GM18519 (cell line): Measurements from ENCODE around the gene ZSCAN12.
"Not testable (repeated sequence)": the region's sequence is repeated elsewhere in the genome, so short reads cannot be mapped to it uniquely, and the experiment has no call there.

Experiments
- ATAC-seq: cut with Tn5 transposase; IDR thresholded peaks from one replicate; pipeline ENCODE4 v1.9.1; 2021; ENCODE audit warnings: mild to moderate bottlenecking, moderate library complexity; ENCODE audit not compliant: unreplicated experiment, low FRiP score

Gene ZSCAN12

DNA sequence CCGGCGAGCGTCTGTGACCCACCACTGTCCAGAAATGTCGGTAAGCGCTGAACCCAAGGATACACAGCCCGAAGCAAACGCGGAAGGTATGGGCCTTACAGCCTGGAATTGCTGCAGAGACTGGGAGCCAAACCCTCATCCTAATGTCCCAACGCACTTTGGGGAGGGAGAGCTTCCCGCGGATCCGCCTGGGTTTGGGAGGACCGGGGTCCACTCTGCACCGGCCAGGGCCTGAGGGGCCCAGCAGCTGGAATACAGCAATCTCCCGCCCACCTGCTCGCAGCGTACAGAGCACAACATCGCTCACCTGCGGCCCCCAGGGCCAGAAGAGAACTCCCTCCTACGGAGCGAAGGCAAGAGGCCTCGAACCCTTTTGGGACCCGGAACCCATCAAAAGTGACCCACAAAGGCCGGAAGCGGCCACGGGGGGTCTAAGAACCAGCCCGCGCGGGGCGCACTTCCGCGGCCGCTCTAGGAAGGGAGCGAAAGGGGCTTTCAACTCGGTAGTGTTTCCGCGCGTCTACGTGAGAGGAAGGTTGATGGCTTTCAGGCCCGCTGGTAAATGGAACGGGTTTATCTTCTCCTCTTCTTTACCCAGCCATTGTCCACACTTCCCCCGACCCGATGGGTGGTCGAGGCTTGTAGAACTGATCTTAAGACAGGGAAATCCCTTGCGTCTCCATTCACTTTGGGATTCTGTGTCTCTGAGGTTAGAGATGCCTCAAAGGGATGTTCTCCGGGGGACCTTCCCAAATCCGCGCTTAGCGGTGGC lies at the start of gene ZSCAN12:
Gene ZSCAN12, minus strand, starts transcription at position 398 of the 772 bp plus-strand sequence. CDS start 1,342 bp downstream, outside the sequence.
- peak; percentile 73 for ATAC-seq

DNA sequence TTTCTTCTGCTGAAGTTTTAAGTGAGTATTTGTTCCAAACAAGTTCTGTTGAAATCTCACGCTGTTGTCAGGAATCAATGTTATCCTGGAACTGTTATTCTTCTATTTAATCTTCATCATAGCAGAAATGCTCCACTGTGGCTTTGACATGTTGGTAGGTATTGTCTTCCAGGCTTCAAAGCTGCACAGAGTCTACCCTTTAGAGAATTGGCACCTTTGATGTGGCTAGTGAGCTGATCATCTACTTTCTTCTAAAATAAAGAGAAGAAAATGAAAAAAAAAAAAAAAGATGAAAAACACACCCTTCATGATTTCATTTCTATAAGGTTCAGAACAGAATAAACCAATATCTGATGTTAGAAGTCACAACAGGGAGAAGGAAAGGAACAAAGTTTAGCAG lies 49.5 kb upstream of the ZSCAN12 start:
- ATAC-seq: no peak

GRCh38 chr6:28447512-28447906 lies 48.0 kb upstream of the ZSCAN12 start:
- not testable (repeated sequence) for ATAC-seq

DNA sequence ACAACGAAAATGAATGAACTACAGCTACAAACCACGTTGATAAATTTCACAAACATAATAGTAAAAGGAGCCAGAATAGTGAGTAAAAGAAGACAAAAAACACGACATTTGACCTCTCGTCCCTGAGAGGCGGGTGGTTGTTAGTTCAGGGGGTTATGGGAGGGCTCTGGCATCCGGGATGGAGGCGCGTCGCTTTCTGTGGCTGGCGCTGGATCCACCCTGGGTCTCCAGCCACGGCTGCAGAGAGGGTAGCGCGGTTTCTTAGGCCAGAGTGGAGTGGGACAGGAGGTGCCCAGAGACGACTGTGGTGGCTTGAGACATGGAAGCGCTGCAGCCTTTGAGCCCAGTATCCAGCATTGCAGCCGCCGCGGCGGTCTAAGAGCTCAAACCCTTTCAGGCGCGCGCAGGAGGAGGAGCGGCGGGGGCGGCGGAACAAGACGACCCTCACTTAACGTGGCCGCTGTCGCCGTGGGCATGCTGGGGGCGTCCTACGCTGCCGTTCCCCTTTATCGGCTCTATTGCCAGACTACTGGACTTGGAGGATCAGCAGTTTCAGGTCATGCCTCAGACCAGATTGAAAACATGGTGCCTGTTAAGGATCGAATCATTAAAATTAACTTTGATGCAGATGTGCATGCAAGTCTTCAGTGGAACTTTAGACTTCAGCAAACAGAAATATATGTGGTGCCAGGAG lies 47.4 kb upstream of the ZSCAN12 start:
- no peak for ATAC-seq

DNA sequence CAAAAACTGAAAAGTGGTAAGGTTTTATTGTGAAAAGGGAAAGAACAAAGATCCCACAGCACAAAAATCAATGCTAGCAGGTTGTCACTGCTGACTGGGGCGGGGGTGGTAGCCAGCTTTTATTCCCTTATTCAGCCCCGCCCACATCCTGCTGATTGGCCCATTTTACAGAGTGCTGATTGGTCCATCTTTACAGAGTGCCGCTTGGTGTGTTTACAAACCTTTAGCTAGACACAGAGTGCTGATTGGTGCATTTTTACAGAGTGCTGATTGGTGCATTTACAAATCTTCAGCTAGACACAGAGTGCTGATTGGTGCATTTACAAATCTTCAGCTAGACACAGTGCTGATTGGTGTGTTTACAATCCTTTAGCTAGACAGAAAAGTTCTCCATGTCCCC lies 45.2 kb upstream of the ZSCAN12 start:
- ATAC-seq: not testable (repeated sequence)

DNA sequence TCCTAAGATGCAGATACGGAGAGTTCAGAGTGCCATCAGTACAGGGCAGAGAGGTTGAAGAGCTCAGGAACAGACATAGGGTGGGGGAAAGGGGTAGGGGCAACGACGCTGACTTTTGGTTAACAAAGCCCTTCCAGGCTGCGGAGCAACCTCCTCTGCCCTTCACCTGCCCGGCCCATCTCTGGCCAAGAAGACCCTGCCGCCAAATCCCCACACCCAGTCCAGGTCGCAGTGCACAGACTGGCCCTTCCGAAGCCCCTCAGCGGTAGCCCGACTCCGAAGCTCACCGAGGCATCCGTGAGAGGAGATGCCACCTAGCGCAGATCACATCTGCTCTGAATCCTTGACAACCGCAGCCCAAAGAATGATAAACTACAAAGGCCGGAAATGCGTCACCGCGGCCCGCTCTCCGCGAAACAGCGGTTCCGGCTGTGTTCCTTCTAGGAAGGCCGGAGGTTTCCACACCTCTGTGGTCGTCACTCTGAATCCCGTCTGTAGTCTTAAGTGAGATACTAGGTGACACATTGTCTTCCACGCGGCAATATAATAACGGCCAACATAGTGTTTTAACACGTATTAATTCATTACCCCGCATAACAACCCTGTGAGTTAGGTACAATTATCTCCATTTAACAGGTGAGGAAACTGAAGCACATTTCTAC lies 43.7 kb upstream of the ZSCAN12 start, which contains the start of gene ZSCAN23:
Gene ZSCAN23, minus strand, starts transcription at position 380 of the 662 bp plus-strand sequence. CDS start 7,225 bp downstream, outside the sequence.
- peak; percentile 81 for ATAC-seq

DNA sequence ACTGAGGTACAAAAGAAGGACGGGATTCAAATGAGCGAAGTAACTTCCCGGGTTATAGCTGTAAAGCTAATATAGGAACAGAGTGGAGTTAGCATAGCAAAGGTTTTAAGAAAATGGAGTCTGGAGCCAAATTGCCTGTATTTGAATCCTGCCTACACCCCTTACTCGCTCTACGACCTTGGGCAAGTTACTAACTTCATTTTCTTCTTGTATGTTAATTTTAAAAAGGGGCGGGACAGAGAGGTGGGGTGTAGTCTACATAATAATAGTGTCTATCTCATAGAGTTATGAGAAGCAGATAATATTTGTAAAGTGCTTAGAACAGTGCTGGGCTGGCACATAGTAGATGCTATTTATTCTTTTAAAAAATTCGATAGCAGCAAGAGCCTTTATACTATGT lies 43.0 kb upstream of the ZSCAN12 start:
- no peak for ATAC-seq

DNA sequence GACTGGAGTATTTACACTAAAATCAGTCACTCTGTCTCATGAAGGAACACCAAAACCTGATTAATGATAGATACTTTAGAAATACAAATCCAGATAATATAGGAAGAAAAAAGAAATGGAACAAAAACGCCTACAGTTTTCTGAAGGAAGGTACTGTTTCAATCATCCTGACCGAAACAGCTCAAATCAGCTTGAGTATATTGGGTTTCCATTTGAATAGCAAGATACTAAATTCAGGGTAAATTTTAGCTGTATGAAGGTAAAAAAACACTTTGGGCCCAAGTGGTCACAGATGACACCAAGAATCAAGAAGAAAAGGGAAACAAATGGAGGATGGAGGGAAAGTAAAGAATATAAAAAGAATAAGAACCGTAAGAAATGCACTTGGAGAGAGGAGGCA lies 36.9 kb upstream of the ZSCAN12 start:
- ATAC-seq: no peak

GRCh38 chr6:28433119-28433518 lies 33.6 kb upstream of the ZSCAN12 start:
- no peak for ATAC-seq

DNA sequence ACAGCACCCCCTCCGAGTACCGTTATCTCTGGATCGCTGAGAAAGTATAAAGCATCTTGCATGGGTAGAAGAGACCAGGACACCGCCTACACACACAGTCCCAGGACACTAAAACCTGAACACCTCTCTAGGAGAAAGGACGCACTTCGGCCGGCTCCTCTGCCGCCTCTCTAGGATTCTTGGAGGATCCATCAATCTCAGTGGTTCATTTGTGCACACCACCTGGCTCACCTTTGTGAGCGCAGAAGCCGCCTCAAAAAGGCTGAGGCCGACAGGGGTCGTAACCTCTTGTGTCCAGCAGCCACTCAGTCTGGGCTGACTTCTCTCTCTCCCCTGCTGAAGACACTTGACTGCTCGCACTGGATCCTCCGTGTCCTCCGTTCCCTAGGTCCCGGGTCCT lies 30.2 kb upstream of the ZSCAN12 start:
- ATAC-seq: no peak

DNA sequence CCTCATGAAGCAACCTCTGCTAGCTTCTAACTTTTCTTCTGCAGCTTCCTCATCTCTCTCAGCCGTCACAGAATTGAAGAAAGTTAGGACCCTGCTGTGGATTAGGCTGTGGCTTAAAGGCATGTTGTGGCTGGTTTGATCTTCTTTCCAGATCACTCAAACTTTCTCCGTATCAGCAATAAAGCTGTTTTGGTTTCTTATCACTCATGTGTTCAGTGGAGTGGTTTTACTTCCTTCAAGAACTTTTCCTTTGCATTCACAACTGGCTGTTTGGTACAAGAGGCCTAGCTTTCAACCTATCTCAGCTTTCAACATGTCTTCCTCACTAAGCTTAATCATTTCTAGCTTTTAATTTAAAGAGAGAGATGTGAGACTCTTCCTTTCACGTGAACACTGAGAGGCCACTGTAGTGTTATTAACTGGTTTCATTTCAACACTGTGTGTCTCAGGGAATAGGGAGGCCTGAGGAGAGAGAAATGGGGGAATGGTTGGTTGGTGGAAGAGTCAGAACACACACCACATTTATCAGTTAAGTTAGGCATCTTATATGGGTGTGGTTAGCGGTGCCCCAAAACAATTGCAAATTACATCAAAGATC lies 26.5 kb upstream of the ZSCAN12 start:
- ATAC-seq: no peak

GRCh38 chr6:28424163-28424562 lies 24.6 kb upstream of the ZSCAN12 start:
- ATAC-seq: no peak

- ATAC-seq: no peak
These were observed 24.0 kb upstream of the ZSCAN12 start for GRCh38 chr6:28423546-28423945.

DNA sequence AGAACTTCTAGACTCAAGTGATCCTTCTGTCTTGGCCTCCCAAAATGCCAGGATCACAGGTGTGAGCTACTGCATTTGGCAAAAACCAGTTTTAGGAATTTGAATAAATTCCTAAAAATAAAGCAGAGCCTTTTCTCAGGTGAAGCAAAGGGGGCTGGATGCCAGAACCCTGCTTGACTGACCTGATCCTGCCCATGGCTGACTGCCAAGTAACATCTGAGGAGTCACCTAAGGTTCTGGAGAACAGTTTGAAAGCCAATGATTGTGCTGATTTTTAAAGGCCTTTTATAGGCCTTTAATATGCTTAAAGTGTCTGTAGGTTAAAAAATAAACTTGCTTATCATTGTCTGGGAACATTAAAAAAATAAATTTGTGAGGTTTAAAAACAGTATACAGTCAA lies 14.1 kb upstream of the ZSCAN12 start:
- no peak for ATAC-seq

GRCh38 chr6:28410767-28411166 lies 11.2 kb upstream of the ZSCAN12 start:
- no peak for ATAC-seq

DNA sequence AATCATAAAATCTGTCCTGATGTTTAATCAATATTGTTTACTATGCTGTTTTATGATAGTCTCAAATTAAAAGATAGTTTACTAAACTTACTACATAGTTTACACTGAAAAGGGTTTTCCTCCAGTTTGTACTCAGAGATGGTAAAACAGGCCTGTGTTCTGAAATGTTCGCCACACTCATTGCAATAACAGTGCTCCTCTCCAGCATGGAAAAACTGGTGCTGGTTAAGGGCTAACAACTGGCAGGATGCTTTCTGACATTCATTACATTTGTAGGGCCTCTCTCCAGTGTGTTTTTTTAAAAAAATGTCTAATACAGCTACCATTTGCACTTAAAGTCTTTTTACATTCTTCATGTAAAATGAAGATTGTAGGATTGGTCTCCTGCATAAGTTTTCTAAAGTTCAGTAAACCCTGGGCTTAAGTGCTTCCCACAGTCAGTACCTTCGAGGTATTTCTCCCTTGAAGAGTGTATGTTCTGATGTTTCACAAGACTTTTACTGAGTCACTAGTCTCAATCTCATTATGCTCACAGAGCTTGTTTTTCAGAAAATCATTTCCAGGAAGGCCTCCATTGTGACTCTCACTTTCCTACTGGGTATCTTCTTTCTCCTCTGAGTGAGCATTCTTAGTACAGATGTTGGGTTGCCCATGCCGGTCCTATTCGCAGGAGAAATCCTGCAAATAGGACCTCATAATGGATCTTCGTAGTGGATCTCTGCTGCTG lies 8.7 kb upstream of the ZSCAN12 start:
- ATAC-seq: no peak

DNA sequence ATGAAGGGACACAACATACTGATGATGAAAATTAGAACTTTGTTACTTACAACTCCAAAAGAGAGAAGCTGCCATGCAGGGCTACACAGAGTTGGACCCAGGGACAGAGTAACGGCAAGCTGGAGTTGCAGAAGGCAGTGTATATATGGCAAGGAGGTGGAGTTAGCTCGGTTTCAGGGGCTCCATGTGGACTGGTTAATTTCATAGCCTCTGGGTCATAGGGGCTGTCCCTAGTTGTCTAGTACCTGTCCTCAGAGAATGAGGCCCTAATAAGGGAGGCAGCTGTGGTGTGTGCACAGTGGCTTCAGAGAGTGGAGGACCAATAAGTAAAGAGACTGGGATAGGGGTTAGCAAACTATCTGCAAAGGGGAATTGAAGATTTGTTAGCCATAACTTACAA lies 7.9 kb upstream of the ZSCAN12 start:
- ATAC-seq: no peak

- ATAC-seq: not testable (repeated sequence)
These were observed 4.4 kb upstream of the ZSCAN12 start for GRCh38 chr6:28403923-28404322.

GRCh38 chr6:28402197-28402596 lies 2.6 kb upstream of the ZSCAN12 start:
- ATAC-seq: no peak

GRCh38 chr6:28401172-28401571 lies 1.6 kb upstream of the ZSCAN12 start:
- ATAC-seq: no peak
